GM19468 (cell line): ENCODE measurements around the gene PLPPR1.

ENCODE experiments used
- ATAC-seq: cut with Tn5 transposase; IDR thresholded peaks from one replicate; pipeline ENCODE4 v1.9.1; 2021; ENCODE audit warnings: mild to moderate bottlenecking, moderate library complexity, moderate number of reproducible peaks; ENCODE audit not compliant: unreplicated experiment; ENCODE audit errors: extremely low read depth

Gene PLPPR1

GRCh38 chr9:101028346-101029314, at the start of gene PLPPR1:
PLPPR1 (plus strand) TSS chr9:101028727.
- no peak for ATAC-seq

GRCh38 chr9:100989731-100990130, 38.8 kb upstream of the PLPPR1 start:
- no peak for ATAC-seq

GRCh38 chr9:100990605-100991381, 37.7 kb upstream of the PLPPR1 start:
- ATAC-seq, result no peak

GRCh38 chr9:100992632-100993031, 35.9 kb upstream of the PLPPR1 start:
- ATAC-seq, result no peak

- no peak for ATAC-seq
Observed at GRCh38 chr9:100999906-101000544, 28.5 kb upstream of the PLPPR1 start.

GRCh38 chr9:101005246-101005645, 23.3 kb upstream of the PLPPR1 start:
- ATAC-seq, result no peak

GRCh38 chr9:101014566-101014965, 14.0 kb upstream of the PLPPR1 start:
- ATAC-seq, result no peak

GRCh38 chr9:101018467-101018866, 10.1 kb upstream of the PLPPR1 start:
- ATAC-seq, result no peak

- no peak for ATAC-seq
Observed at GRCh38 chr9:101022704-101023103, 5.8 kb upstream of the PLPPR1 start.

- ATAC-seq, result no peak
Observed at GRCh38 chr9:101025940-101026339, 2.6 kb upstream of the PLPPR1 start.

- no peak for ATAC-seq
Observed at GRCh38 chr9:101026824-101027223, 1.7 kb upstream of the PLPPR1 start.

GRCh38 chr9:101027236-101027635, 1.3 kb upstream of the PLPPR1 start:
- ATAC-seq, result no peak

- no peak for ATAC-seq
Observed at GRCh38 chr9:101027733-101028345, 688 bp upstream of the PLPPR1 start.

- ATAC-seq, result no peak
Observed at GRCh38 chr9:101029315-101030085, 973 bp downstream of the PLPPR1 start.

- ATAC-seq, result no peak
Observed at GRCh38 chr9:101030086-101030391, 1.5 kb downstream of the PLPPR1 start.

GRCh38 chr9:101032426-101032825, 3.9 kb downstream of the PLPPR1 start:
- ATAC-seq, result no peak

- ATAC-seq, result no peak
Observed at GRCh38 chr9:101034222-101034621, 5.7 kb downstream of the PLPPR1 start.

GRCh38 chr9:101035098-101035497, 6.6 kb downstream of the PLPPR1 start:
- no peak for ATAC-seq

- ATAC-seq, result no peak
Observed at GRCh38 chr9:101037430-101037829, 8.9 kb downstream of the PLPPR1 start.

GRCh38 chr9:101038488-101038887, 10.0 kb downstream of the PLPPR1 start:
- no peak for ATAC-seq
